ENCODE results near the gene GRK4. TPM values are rescaled to one million over a fixed set of nuclear protein-coding genes. Genes with fewer than 3 reads are reported as not detected.
A peak's percentile ranks its signal among the peaks of the same experiment; 100 is the strongest.

Gene GRK4
- total and polyA plus RNA-seq, 10 of the 15 experiments (the other 5 are each of a cell fraction or from before 2014, with no cell fraction given), result 1.1 to 4.0 (median 2.5) TPM

DNA sequence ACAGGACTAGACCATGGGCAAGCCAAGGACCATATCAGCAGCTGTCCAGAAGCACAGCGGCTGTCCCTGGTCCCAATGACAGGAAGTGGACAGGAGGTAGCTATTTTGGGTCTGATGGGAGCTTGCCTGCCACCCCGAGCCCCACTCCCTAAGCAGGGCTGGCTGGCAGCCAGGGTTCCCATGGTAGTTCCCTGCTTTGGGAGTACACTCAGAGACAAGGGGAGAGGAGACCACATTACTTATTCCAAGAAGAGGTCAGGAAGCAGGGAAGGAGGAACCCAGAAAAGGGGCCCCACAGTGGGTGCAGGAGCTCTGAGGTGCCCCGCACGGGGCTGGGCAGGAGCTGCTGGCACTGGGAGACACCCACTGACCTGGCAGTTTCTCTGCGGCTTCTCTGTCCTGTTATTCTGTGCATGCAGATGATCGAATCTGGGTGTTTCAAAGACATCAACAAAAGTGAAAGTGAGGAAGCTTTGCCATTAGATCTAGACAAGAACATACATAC is 74.6 kb downstream of the GRK4 start (continued):
- TF ChIP-seq, protein P1, sequence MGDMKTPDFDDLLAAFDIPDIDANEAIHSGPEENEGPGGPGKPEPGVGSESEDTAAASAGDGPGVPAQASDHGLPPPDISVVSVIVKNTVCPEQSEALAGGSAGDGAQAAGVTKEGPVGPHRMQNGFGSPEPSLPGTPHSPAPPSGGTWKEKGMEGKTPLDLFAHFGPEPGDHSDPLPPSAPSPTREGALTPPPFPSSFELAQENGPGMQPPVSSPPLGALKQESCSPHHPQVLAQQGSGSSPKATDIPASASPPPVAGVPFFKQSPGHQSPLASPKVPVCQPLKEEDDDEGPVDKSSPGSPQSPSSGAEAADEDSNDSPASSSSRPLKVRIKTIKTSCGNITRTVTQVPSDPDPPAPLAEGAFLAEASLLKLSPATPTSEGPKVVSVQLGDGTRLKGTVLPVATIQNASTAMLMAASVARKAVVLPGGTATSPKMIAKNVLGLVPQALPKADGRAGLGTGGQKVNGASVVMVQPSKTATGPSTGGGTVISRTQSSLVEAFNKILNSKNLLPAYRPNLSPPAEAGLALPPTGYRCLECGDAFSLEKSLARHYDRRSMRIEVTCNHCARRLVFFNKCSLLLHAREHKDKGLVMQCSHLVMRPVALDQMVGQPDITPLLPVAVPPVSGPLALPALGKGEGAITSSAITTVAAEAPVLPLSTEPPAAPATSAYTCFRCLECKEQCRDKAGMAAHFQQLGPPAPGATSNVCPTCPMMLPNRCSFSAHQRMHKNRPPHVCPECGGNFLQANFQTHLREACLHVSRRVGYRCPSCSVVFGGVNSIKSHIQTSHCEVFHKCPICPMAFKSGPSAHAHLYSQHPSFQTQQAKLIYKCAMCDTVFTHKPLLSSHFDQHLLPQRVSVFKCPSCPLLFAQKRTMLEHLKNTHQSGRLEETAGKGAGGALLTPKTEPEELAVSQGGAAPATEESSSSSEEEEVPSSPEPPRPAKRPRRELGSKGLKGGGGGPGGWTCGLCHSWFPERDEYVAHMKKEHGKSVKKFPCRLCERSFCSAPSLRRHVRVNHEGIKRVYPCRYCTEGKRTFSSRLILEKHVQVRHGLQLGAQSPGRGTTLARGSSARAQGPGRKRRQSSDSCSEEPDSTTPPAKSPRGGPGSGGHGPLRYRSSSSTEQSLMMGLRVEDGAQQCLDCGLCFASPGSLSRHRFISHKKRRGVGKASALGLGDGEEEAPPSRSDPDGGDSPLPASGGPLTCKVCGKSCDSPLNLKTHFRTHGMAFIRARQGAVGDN (IDR thresholded peaks at IDR 0.05), result no peak

- no peak overlapping the region; the same call in 1 of the 2 replicates for H2AFZ ChIP-seq (ENCODE audit: control insufficient read depth, low read depth, low read length)
- ChIA-PET POLR2A (interaction anchor here (0.6 to 2.8 kb wide), 2 partner anchors 15 to 39 kb away, joined by 4 to 14 read pairs; no protein-coding TSS in a partner anchor), RAD21 (ENCODE audit: unreplicated experiment) (interaction anchor here (0.7 to 2.6 kb wide), 3 partner anchors 26 to 276 kb away, joined by 3 to 6 read pairs (median 3); no protein-coding TSS in a partner anchor), SMC1A (ENCODE audit: uncharacterized antibody, unreplicated experiment) (interaction anchor here (0.8 to 3.0 kb wide), 5 partner anchors 26 to 62 kb away, joined by 3 to 12 read pairs (median 3); no protein-coding TSS in a partner anchor), CTCF (interaction anchor here (0.6 to 5.8 kb wide), 3 partner anchors 14 to 62 kb away, joined by 3 to 54 read pairs (median 6); no protein-coding TSS in a partner anchor)
- no TSS peak for BruUV-seq (replicated peaks)
- ATAC-seq, result no peak
- peaks cover 12% of the 10 kb centered on the region for H3K79me2 ChIP-seq (ENCODE audit: control insufficient read depth, insufficient read depth, low read length)
- H3K27ac ChIP-seq (ENCODE audit: control insufficient read depth, insufficient read depth), result peak overlapping the region; percentile 95
- TF ChIP-seq RB1 (IDR thresholded peaks at IDR 0.05; ENCODE audit: borderline replicate concordance) (no peak), SP1 (IDR thresholded peaks at IDR 0.05; ENCODE audit: low read depth, low read length) (no peak), RAD21 (IDR thresholded peaks at IDR 0.05; ENCODE audit: insufficient read depth, low read depth, low read length) (no peak)
- no peaks in the 10 kb centered on the region for H3K9me3 ChIP-seq (replicated peaks; ENCODE audit: control insufficient read depth, insufficient read depth, low read length)
- 34% methylated on average over 8 of the region's 8 CpGs for WGBS (ENCODE audit: insufficient coverage, insufficient replicate concordance, low lambda C conversion rate, missing lambda C conversion rate)
- H3K36me3 ChIP-seq (ENCODE audit: control insufficient read depth in 2 of 2, insufficient read depth in 2 of 2, low read length in 1 of 2), result no peaks in the 10 kb centered on the region; a peak in 1 of 4 replicates
- peak overlapping the region; percentile 98 for H3K4me2 ChIP-seq (ENCODE audit: control insufficient read depth, insufficient read depth)
- FAIRE-seq, result no peak
- H3K9ac ChIP-seq (ENCODE audit: control insufficient read depth, insufficient read depth, low read length), result peak overlapping the region; percentile 93
- intact Hi-C loops (cut with micrococcal nuclease; ENCODE audit: unreplicated experiment), result loop anchor here (2.0 to 10.0 kb wide), 2 partner anchors 77 to 275 kb away; partner anchors contain the start of genes GRK4 and NOP14
- DNase-seq (ENCODE audit: low read depth, low spot score), result no peak
- no peaks in the 10 kb centered on the region for H3K27me3 ChIP-seq (replicated peaks in 1 of 2; ENCODE audit: control insufficient read depth in 2 of 2, insufficient read depth in 2 of 2, low read length in 1 of 2)
- in situ Hi-C loops (cut with MboI), result loop anchor here (10.0 kb wide), 1 partner anchor 65 kb away; no protein-coding TSS in a partner anchor
- peaks cover 49% of the 10 kb centered on the region for H3K4me1 ChIP-seq (ENCODE audit: control insufficient read depth, insufficient read depth, low read length)
- no peaks in the 10 kb centered on the region; the same call in 1 of the 2 replicates for H4K20me1 ChIP-seq (ENCODE audit: control insufficient read depth, insufficient read depth)
- H3K4me3 ChIP-seq, result peak overlapping the region; percentile 26; the same call in 1 of the 2 replicates
Measured at GRCh38 chr4:3039706-3040366, 76.5 kb downstream of the GRK4 start.
